Measurements from ENCODE around the gene APRT.
"Not testable (repeated sequence)": the region's sequence is repeated elsewhere in the genome, so short reads cannot be mapped to it uniquely, and the experiment has no call there.

APRT gene

DNA sequence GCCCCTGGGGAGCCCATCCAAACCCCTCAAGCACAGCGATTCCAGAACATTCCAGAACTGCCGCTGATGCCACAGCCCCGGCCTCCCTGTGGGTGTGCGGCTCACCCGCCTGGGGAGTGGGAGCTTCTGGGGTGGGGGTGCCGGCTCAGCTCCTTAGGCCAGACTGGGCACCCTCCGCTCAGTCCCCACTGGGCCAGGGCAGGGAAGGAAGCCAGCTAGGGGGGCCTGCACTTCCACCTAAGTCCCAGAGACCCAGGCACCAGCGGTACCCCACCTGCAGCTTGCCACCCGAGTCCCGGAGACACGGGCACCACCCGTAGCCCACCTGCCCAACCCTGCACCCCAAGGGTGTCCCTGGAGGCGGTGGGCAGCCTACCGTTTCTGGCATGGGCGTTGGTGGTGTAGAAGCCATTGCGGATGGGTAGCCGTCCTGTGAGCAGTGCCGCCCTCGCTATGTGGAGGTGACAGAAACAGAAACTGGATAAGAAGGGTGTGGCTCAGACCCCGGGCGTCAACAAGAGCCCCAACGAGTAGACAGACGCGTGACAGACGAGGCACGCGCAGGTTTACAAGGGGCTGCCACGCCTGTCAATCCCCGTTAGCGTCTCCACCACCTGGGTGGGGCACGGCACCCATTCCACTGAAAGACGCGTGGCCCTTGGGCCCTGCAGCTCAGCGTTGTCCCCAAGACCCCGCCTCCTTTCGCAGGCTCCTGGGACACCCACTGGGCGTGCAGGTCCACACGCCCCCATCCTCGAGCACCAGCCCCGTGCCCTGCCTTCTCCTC, 30.0 kb upstream of the APRT start:
- DNase-seq, result no peak

DNA sequence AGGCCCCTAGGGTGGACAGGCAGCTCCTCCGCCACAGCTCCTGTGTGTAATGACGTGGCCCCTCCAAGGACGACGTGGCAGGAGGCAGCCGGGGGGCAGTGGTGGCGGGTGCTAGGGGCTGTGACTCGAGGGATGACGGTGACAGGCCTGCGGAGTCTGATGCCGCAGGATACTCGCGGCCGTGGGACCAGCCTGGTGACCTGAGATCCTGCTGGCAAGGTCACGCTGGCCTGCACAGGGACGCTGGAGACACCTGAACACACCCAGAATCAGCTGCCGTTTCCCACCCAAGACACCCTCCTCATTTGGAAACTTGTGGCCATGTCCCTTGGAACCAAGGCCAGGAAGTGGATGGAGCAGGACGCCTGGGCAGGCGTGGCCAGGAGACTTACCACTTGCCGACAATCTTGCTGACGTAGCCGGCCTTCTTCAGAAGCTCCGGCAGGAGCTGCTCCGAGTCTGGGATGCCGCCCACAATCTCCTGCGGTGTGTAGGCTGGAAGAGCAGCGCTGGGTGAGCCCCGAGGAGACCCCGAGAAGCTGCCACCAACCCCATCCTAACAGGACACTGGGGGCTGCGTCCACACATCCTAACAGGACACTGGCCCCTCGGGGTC, 29.0 kb upstream of the APRT start:
- DNase-seq, result no peak

- no peak for DNase-seq
Observed at GRCh38 chr16:88839745-88840599, 28.2 kb upstream of the APRT start.

DNA sequence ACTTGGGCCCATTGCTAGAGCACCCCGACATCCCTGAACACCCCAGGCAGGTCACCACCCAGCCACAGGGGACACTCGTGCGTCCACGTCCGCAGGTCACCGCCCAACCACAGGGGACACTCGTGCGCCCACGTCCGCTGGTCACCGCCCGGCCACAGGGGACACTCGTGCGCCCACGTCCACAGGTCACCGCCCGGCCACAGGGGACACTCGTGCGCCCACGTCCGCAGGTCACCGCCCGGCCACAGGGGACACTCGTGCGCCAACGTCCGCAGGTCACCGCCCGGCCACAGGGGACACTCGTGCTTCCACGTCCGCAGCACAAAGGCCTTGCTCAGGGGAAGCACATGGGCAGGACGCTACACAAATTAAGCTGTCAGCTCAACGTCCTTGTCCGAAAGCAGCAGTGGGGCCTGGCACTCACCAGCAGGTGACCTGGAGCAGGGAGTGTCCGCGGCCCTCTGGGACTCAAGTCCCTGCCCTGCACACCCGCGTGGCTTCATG, 27.4 kb upstream of the APRT start:
- no peak for DNase-seq

DNA sequence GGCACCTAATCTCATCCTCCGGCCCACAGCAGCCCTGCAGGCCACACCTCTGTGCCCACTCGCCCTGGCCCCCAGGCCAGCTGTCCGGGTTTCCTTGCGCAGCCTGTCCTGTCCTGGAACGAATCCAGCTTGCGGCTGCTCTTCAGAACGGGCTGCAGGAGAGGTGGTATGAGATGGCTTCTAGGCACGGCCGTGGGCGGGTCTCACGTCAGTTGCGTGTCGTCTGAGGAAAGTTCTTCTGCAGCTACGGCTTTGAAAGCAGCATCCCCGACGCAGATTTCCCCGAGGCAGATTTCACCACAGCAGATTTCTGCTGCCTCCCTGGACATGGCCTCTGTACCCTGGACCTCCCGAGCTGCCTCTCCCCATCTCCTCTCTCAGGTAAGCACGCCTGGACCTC, 26.8 kb upstream of the APRT start:
- no peak for DNase-seq

DNA sequence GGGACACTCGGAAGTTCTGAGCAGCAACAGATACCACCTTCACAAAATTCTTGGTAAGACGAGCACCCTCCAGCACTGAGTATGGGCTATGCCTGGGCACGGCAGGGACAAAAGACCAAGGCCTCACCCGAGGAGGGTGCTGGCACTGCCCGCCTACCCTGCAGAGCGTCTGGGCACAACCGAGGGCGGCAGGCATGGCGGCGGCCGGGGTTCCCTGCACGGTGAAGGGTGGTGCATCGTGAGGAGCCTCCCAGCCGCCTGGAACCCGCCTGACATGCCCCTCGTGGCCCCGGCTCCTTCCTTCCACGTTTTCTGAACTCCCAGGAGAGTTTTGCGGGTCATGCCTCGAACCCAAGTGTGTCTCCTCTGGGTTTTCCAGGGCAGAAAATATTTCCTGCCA, 26.1 kb upstream of the APRT start:
- no peak for DNase-seq

DNA sequence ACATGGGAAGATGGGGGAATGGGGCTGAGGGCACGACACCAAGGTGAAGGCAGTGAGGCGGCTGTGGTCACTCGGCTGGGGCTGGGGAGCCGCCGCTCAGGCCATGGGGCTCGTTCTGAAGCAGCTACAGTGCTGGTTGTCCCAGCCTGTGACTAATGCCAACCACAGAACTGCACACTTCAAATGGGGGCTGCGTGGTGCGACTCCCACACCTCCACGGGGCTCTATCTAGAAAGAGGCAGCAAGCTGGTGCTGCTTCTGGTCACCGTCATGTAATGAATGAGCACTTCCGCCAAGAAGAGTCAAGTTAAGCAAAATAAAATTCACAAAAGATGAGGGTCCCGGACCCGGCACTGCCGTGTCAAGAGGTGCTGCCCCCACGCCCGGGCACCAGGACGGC, 25.1 kb upstream of the APRT start:
- DNase-seq, result no peak

DNA sequence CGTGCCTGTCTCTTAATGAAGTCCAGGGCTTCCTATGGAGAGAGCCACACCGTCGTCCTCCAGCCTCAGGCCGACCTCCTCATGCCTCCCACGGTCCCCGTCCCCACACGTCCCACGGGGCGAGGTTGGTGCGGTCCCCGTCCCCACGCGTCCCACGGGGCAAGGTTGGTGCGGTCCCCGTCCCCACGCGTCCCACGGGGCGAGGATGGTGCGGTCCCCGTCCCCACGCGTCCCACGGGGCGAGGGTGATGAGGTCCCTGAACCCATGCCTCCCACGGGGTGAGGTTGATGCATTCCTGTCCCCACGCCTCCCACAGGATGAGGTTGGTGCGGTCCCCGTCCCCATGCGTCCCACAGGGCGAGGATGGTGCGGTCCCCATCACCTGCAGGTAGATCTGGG, 24.1 kb upstream of the APRT start:
- no peak for DNase-seq

- DNase-seq, result no peak
Observed at GRCh38 chr16:88835383-88835782, 23.7 kb upstream of the APRT start.

DNA sequence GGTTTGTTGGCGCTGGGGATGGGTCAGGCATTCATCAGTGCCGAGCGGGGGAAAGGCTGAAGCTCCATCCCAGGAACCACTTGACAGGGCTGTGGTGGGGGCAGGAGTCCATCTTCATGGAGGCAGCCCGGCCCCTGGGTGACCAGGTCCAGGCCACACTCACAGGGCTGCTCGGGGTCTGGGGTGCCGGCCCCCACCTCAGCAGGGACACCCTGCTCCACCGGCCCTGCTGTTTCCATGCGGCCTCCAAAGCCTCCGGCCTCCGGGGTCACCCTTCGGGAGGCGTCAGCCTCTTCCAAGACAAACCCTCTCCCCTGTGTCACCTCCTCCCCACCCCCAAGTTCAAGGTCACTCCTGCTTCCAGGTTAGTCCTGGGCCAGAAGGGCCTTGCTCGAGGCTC, 22.9 kb upstream of the APRT start:
- DNase-seq, result no peak

DNA sequence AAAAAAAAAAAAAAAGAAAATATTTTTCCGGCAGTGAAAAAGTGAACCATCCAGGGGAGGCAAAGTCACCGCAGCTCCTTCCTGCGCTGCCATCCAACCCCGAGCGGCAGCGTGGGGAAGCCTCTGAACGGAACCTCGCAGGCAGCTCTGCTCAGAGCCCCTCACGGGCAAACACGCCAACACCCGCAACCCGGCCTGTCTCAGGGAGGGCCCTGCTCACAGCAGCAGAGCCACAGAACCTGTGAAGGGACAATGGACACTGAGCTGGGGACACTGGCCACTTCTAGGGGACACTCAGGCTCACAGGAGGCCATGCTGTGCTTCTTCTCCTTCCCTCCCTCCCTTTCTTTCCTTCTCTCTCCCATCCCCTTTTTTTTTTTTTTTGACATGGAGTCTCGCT, 21.4 kb upstream of the APRT start:
- no peak for DNase-seq

- no peak for DNase-seq
Observed at GRCh38 chr16:88831838-88832237, 20.1 kb upstream of the APRT start.

- no peak for DNase-seq
Observed at GRCh38 chr16:88830783-88831182, 19.1 kb upstream of the APRT start.

DNA sequence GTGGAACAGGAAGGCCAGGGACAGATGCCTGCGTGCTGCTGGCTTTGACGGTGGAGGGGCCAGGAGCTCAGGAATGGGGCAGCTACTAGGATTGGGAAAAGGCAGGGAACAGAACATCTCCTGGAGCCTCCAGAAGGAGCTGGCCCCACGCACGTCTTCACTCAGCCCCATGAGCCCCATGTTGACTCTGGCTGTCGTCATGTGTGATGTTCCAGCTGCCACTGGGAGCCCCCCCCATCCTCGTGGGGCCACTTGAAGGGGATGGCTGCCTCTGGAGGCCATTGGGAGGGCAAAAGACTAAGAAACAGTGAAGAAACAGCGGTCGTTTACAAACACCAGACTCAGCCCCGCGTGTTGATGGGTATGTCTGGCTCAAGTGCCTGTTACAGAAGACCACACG, 18.5 kb upstream of the APRT start:
- DNase-seq, result no peak

DNA sequence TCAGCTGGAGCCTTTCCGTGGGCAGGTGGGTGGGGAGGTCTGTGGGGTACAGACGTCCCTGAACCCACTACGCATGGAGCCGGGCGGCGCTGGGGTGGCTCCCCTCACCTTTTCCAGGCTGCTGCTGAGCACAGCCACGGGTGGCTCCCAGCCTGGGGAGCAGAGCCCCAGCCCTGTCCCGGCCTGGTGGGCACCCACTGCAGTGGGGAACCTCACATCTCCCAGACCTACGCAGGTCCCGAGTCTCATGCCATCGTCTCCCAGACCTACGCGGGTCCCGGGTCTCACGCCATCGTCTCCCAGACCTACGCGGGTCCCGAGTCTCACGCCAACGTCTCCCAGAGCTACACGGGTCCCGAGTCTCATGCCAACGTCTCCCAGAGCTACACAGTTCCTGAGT, 17.0 kb upstream of the APRT start:
- DNase-seq, result no peak

DNA sequence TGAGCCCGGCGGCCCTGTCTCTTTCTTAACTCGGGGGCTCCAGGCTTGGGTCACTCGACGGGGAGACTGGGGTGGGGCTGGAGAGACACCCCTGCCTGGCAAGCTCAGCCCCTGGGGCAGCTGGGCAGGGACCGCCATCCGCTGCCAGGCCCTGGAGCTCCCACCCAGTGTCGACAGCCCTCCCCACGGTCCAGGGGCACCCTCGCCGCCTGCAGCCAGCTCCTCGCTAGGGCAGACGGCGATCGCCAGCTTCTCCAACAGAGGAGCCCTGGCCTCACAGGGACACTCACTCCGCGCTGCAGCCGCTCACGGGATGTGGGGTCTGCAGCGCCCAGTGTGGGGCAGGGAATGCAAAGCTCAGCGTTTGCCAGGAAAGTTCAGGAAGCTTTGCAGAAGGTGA, 16.0 kb upstream of the APRT start:
- no peak for DNase-seq

DNA sequence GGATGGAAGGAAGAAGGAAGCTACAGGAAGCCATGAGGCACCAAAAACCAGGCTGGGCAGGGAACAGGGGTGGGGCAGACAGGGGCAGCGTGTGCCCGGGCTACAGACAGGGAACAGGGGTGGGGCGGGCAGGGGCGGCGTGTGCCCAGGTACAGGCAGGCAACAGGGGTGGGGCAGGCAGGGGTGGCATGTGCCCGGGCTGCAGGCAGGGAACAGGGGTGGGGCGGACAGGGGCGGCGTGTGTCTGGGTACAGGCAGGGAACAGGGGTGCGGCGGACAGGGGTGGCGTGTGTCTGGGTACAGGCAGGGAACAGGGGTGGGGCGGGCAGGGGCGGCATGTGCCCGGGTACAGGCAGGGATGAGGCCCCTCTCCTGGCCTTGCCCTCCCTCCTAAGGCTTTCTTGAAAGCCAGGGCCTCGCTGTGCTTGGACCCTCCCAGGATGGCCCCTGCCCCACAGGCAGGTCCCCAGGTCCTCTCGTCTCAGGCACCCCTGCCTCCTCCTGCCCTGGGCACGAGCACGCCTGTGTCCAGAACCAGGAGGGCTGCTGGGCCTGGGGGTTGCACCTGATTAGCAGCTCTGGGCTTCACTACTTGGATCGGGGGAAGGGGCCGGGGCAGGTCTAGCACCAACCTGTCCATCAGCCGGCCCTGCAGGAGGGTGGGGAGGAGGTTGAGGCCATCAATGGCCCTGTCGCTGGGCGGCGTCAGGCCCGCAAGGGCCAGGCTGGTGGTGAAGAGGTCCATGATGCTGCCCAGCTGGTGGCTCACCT, 14.5 kb upstream of the APRT start:
- no peak for DNase-seq

DNA sequence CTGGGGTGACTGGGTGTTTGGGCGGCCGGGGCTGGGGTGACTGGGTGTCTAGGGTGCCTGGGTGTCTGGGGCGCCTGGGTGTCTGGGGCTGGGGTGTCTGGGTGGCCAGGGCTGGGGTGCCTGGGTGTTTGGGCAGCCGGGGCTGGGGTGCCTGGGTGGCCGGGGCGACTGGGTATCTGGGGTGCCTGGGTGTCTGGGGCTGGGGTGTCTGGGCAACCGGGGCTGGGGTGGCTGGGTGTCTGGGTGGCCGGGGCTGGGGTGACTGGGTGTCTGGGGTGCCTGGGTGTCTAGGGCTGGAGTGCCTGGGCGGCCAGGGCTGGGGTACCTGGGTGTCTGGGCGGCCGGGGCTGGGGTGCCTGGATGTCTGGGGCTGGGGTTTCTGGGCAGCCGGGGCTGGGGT, 13.4 kb upstream of the APRT start:
- DNase-seq, result no peak

DNA sequence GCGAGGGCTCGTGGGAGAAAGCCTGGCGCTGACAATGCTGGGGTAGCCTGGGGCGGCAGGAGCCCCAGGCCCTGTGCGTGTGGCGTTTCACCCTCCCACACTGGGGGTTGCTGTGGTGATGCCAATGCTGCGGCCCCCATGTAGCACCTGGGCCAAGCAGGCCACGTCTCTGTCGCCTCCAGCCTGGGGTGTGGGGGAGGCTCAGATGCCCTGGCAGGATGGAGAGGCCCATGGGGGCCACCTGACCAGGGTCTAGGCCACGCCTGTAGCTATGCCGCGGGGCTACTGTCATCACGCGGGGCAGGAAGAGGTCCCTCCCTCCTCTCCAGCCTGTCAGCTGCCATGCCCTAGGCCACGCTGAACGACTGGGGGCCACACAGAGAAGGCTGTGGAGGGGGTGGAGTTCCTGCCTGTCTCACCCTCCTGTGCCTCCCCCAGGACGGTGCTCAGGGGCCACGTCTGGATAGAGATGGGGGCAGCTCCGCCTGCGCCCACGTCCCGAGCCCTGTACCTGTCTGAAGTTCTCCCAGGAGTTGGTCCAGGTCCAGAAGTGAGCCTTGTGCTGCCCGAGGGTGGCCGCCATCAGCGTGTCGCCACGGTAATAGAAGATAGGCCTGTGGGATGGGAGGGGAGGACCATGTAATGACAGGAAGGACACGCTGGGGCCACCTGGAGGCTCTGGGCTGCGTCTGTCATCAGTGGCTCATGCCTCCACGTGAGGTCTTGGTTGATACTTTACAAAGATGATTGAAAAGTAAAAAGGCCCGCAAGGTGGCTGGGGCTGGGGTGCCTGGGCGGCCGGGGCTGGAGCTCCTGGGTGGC, 12.7 kb upstream of the APRT start:
- no peak for DNase-seq

GRCh38 chr16:88823646-88824045, 11.9 kb upstream of the APRT start:
- not testable (repeated sequence) for DNase-seq

DNA sequence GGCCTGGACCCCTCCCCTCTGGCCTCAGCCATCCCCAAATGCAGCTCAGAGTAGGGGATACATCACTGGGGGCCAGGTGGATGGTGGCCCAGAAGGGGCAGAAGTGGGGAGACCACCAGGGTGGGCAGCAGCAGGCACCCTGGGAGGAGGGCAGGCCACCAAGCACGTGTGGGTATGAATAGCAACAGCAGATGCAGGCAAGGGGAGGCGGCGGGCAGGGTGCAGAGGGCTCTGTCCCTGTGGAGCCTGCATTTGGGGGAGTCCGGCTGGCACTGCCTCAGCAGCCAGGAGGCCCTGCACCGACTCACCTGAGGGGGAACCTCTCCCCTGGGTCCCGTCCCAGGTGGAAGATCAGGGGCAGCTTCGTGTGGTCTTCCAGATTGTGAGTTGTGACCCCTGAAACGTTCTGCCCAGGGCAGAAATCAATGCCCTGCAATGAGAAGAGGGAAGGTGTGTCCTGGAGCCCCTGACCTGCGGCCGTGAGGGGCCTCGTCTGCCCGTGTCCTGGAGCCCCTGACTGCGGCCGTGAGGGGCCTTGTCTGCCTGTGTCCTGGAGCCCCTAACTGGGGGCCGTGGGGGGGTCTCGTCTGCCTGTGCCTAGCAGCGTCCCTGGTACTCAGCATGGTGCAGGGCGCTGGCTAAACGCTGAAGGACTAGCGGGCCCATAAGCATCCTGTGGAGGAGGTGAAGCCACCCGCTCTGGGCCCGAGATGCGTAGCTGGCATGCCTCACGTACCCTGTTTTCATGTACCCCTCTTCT, 10.7 kb upstream of the APRT start:
- DNase-seq, result no peak
